GM12878 (cell line): Measurements from ENCODE around the gene TCF7. TPM values are rescaled to one million over a fixed set of nuclear protein-coding genes. Genes with fewer than 3 reads are reported as not detected.

ENCODE experiments used
- ATAC-seq: fragments of 200-7000 bp; cut with Tn5 transposase; 3 replicates; pipeline ENCODE4 v1.9.1; 2020; ENCODE audit warnings: mild to moderate bottlenecking, moderate library complexity
- BruUV-seq: library from RNA; stranded (reverse); fragments of 400-500 nt; replicated peaks from 2 replicates; lab custom pipeline; 2021; lab: Mats Ljungman, UMichigan
- CTCF ChIA-PET: fragments of 300-600 bp; sonication (Branson Sonifier 250); formaldehyde crosslinking; extraction: SDS; loops from one replicate; lab custom pipeline; 2021; ENCODE audit warnings: inconsistent platforms; lab: Yijun Ruan, JAX
- POLR2A ChIA-PET: fragments of 350-600 bp; formaldehyde crosslinking; extraction: SDS; loops from one replicate; lab custom pipeline; 2021; ENCODE audit warnings: inconsistent platforms; lab: Charles Lee
- RAD21 ChIA-PET: fragments of 300-600 bp; sonication (Branson Sonifier 250); formaldehyde crosslinking; loops from one replicate; lab custom pipeline; 2023; ENCODE audit warnings: antibody characterized with exemption; ENCODE audit not compliant: unreplicated experiment; lab: Charles Lee
- SMC1A ChIA-PET: fragments of 300-600 bp; sonication (Branson Sonifier 250); formaldehyde crosslinking; loops from one replicate; lab custom pipeline; 2023; ENCODE audit not compliant: unreplicated experiment, uncharacterized antibody; lab: Charles Lee
- DNase-seq: peaks from one replicate; pipeline ENCODE4 v3.0.0-alpha.2; 2011; ENCODE audit warnings: low read depth, low spot score
- FAIRE-seq: peaks from 3 replicates; lab custom pipeline; 2011; peaks lifted over from hg19 to GRCh38; lab: Jason Lieb, UNC
- H2AFZ ChIP-seq: 2 replicates; pipeline ENCODE4 v1.6.0; 2011; ENCODE audit warnings: low read depth, low read length, control low read depth; ENCODE audit not compliant: control insufficient read depth
- H3K27ac ChIP-seq: 2 replicates; pipeline ENCODE4 v1.5.1; 2011; ENCODE audit warnings: control low read depth; ENCODE audit not compliant: control insufficient read depth, insufficient read depth
- H3K27me3 ChIP-seq, 2 experiments: replicated peaks in 1 of 2; 2 replicates each; pipeline versions ENCODE4 v1.6.0 to v1.6.1; 2011; ENCODE audit warnings: low read length in 1 of 2; ENCODE audit not compliant: control insufficient read depth in 2 of 2, insufficient read depth in 2 of 2
- H3K36me3 ChIP-seq, 2 experiments: 2 replicates each; pipeline ENCODE4 v1.5.1; 2011; ENCODE audit warnings: low read length in 1 of 2; ENCODE audit not compliant: control insufficient read depth in 2 of 2, insufficient read depth in 2 of 2
- H3K4me1 ChIP-seq: 2 replicates; pipeline ENCODE4 v1.6.1; 2011; ENCODE audit warnings: mild to moderate bottlenecking, low read length, moderate library complexity, mixed read lengths; ENCODE audit not compliant: control insufficient read depth, insufficient read depth
- H3K4me2 ChIP-seq: 2 replicates; pipeline ENCODE4 v1.6.0; 2011; ENCODE audit warnings: control low read depth; ENCODE audit not compliant: control insufficient read depth, insufficient read depth
- H3K4me3 ChIP-seq: fragments of 200-600 bp; sonication (generic); 2 replicates; pipeline ENCODE4 v1.5.1; 2016
- H3K79me2 ChIP-seq: 2 replicates; pipeline ENCODE4 v1.6.0; 2011; ENCODE audit warnings: low read length; ENCODE audit not compliant: control insufficient read depth, insufficient read depth
- H3K9ac ChIP-seq: 2 replicates; pipeline ENCODE4 v1.8.0; 2011; ENCODE audit warnings: low read length, control low read depth, mixed read lengths; ENCODE audit not compliant: control insufficient read depth, insufficient read depth
- H3K9me3 ChIP-seq: replicated peaks from 3 replicates; pipeline ENCODE4 v1.5.1; 2011; ENCODE audit warnings: mild to moderate bottlenecking, low read length; ENCODE audit not compliant: control insufficient read depth, insufficient read depth
- H4K20me1 ChIP-seq: 2 replicates; pipeline ENCODE4 v1.6.0; 2011; ENCODE audit not compliant: control insufficient read depth, insufficient read depth
- ATF2 ChIP-seq: IDR thresholded peaks from 2 replicates; pipeline ENCODE4 v1.6.1; 2012; ENCODE audit warnings: low read length, inconsistent platforms
- ATF3 ChIP-seq: IDR thresholded peaks from 2 replicates; pipeline ENCODE4 v1.6.1; 2011; ENCODE audit warnings: low read depth, mild to moderate bottlenecking, low read length, moderate library complexity, borderline replicate concordance; ENCODE audit errors: extremely low read depth
- CREB1 ChIP-seq: IDR thresholded peaks from 2 replicates; pipeline ENCODE4 v1.6.1; 2012; ENCODE audit warnings: low read depth, mild to moderate bottlenecking, inconsistent platforms
- ESRRA ChIP-seq: IDR thresholded peaks from 2 replicates; pipeline ENCODE4 v1.6.1; 2012; ENCODE audit warnings: mild to moderate bottlenecking, low read length, improper control_type of control experiment
- FOXM1 ChIP-seq: IDR thresholded peaks from 2 replicates; pipeline ENCODE4 v1.6.1; 2012; ENCODE audit warnings: low read depth, mild to moderate bottlenecking, inconsistent platforms, low read length, moderate library complexity
- MEF2B ChIP-seq: fragments of 450-650 bp; IDR thresholded peaks from 2 replicates; pipeline ENCODE4 v1.6.1; 2018; ENCODE audit warnings: mild to moderate bottlenecking, moderate library complexity; ENCODE audit not compliant: partially characterized antibody, poor library complexity, severe bottlenecking
- NFXL1 ChIP-seq: fragments of 450-650 bp; IDR thresholded peaks from 2 replicates; pipeline ENCODE4 v1.6.1; 2017; ENCODE audit warnings: antibody characterized with exemption, mild to moderate bottlenecking, borderline replicate concordance
- NR2C1 ChIP-seq: fragments of 450-650 bp; IDR thresholded peaks from 2 replicates; pipeline ENCODE4 v1.6.1; 2017; ENCODE audit warnings: antibody characterized with exemption, mild to moderate bottlenecking, moderate library complexity
- RUNX3 ChIP-seq: IDR thresholded peaks from 2 replicates; pipeline ENCODE4 v1.6.1; 2012; ENCODE audit warnings: low read length, inconsistent platforms
- ZNF622 ChIP-seq: fragments of 450-650 bp; IDR thresholded peaks from 2 replicates; pipeline ENCODE4 v1.6.1; 2017; ENCODE audit warnings: mild to moderate bottlenecking, inconsistent platforms
- WGBS: methylation state at CpG from one replicate; pipeline ENCODE4 v1.1.6; 2016; ENCODE audit warnings: low lambda C conversion rate; ENCODE audit not compliant: insufficient replicate concordance, insufficient coverage; ENCODE audit errors: missing lambda C conversion rate; 5-methylcytosine and 5-hydroxymethylcytosine counted together
- in situ Hi-C: fragments of 300-500 bp; cut with MboI; formaldehyde crosslinking; loops from 9 replicates; pipeline ENCODE4 v1.14.3; 2018; ENCODE audit warnings: mixed read lengths
- intact Hi-C: fragments of 100-400 bp; cut with micrococcal nuclease; formaldehyde crosslinking; loops from one replicate; pipeline ENCODE4 v1.14.2; 2022; ENCODE audit not compliant: unreplicated experiment
- polyA plus RNA-seq, 11 experiments: library from polyadenylated mRNA; depleted of rRNA in 4 of 11; unstranded in 6 of 11; stranded (reverse) in 5 of 11; fragments of >200 nt; fragmentation: Nextera tagmentation in 4 of 11; fragmentation: Illumina TruSeq in 1 of 11; extraction: Ambion mirVana in 4 of 11; extraction: Trizol in 1 of 11; gene quantifications; 1 replicate in 1 of 11; 2 replicates in 10 of 11; pipeline versions ENCODE4 v1.2.1 to v1.2.3, GENCODE V29; 2011 to 2016; ENCODE audit warnings: inconsistent platforms in 2 of 11, missing spikeins in 2 of 11, low read depth in 1 of 11
- total RNA-seq, 4 experiments: library from RNA; depleted of rRNA in 3 of 4; stranded (reverse); fragments of >200 nt in 3 of 4; fragmentation: Illumina TruSeq in 1 of 4; extraction: Trizol in 1 of 4; gene quantifications; 2 replicates each; pipeline versions ENCODE4 v1.2.1 to v1.2.3, GENCODE V29; 2013 to 2021

Gene TCF7
- total and polyA plus RNA-seq, 10 of the 15 experiments (the other 5 are each of a cell fraction or from before 2014, with no cell fraction given): 10.0 to 60.2 (median 23.6) TPM

- Histone ChIP-seq H3K9ac (no peak overlapping the region), H3K79me2 (no peaks in the 10 kb centered on the region), H3K27ac (no peak overlapping the region), H3K4me3 (no peak overlapping the region), H4K20me1 (no peaks in the 10 kb centered on the region), H3K27me3 (no peaks in the 10 kb centered on the region), H3K36me3 (no peaks in the 10 kb centered on the region), H3K9me3 (no peaks in the 10 kb centered on the region), H3K4me2 (no peak overlapping the region), H3K4me1 (no peaks in the 10 kb centered on the region), H2AFZ (no peak overlapping the region)
- FAIRE-seq: no peak
- DNase-seq: no peak
- intact Hi-C loops (no loop called here), in situ Hi-C loops (no loop called here)
- ChIA-PET POLR2A (interaction anchor here (1.0 kb wide), 1 partner anchor 16 kb away, joined by 4 read pairs; no protein-coding TSS in a partner anchor), CTCF (interaction anchor here (1.2 to 2.4 kb wide), 4 partner anchors 9 to 65 kb away, joined by 3 to 10 read pairs (median 6); no protein-coding TSS in a partner anchor), RAD21 (no interaction called here), SMC1A (interaction anchor here (1.0 to 3.2 kb wide), 5 partner anchors 9 to 38 kb away, joined by 3 to 13 read pairs (median 4); no protein-coding TSS in a partner anchor)
- ATAC-seq: peak; percentile 60
- no peak for TF ChIP-seq FOXM1
- 0 out of 2 replicates have a peak, but pooled peaks have one; percentile 32 for TF ChIP-seq CREB1
- no peak for TF ChIP-seq NR2C1
- TF ChIP-seq RUNX3: peak; percentile 14; the same call in 1 of the 2 replicates
- TF ChIP-seq NFXL1: no peak
- no peak for TF ChIP-seq ZNF622
- TF ChIP-seq MEF2B: no peak
- no peak for TF ChIP-seq ATF2
- no peak for TF ChIP-seq ESRRA
- TF ChIP-seq ATF3: no peak
- WGBS: 0% methylated on average over 2 of the region's 2 CpGs
- BruUV-seq: no TSS peak
Measured at GRCh38 chr5:134082264-134082992, 32.1 kb upstream of the TCF7 start.
